Activated CD4-positive, alpha-beta T cell treated with anti-CD3 and anti-CD28 coated beads, Interleukin-2, Interleukin-4, amounts not matched to agents 100 ng/mL and 50 ng/mL, durations not matched to agents 16 hours and 8 hours (primary cell): ENCODE data around the gene DGKE.
A peak's percentile ranks its signal among the peaks of the same experiment; 100 is the strongest.

ENCODE experiments used
- DNase-seq: peaks from one replicate; pipeline ENCODE4 v3.0.0-alpha.2; 2020; ENCODE audit warnings: low spot score

DGKE gene

GRCh38 chr17:56850591-56850990 lies 16.6 kb downstream of the DGKE start:
- DNase-seq = no peak

DNA sequence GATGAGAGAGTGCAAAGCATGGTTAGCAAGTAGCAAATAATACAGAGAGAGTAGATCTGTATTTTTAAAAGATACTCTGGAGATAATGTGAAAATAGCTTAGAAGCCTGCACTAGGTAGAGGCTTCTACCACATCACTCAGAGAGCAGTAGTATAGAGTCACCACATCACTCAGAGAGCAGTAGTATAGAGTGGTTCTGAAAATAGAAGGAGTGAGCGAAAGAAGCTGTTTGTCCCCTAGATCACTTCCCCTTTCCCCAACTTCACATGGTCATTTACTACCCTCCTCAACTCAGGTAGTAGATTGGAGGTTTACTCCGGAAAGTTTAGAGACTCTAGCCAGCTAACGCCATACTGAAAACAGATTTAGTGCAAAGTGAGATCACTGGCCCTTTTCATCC lies 17.1 kb downstream of the DGKE start:
- no peak for DNase-seq

DNA sequence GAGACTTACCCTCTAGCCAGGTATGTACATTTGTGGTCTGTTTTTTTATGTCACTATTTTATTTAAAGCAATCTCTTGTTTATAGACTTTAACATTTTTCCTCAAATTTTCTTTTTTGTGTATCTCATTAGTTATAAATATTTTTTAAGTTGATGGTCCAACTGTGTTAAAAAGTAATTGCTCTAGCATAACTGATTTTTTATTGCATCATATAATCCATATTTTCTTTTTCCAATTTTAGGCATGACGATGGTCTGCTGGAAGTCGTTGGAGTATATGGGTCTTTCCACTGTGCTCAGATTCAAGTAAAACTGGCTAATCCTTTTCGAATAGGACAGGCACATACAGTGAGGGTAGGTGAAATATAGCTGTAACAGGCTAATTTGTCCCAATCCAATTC lies 27.9 kb downstream of the DGKE start:
- no peak for DNase-seq

DNA sequence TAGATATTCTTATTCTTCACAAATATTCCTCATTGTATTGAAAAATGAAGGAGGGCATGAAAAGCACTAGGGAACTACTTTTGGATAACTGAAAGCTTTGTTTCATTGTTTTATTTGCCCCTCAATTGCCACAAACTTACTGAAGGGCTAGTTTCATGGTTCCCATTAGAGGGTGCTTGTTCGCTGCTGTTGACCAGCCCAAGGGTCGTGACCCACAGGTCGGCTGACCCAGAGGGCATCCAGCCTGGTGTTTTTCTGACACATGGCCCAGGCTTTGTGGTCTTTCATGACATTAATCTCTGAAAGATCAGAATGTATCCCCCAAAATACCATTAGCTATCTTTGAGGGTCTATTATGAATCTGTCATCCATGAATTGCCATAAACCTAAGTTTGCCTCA lies 30.0 kb downstream of the DGKE start:
- no peak for DNase-seq

- DNase-seq = no peak
These were observed 32.1 kb downstream of the DGKE start for GRCh38 chr17:56866076-56866475.

- DNase-seq = no peak
These were observed 32.5 kb downstream of the DGKE start for GRCh38 chr17:56866496-56866895.

- no peak for DNase-seq
These were observed 34.0 kb downstream of the DGKE start for GRCh38 chr17:56867948-56868376.

DNA sequence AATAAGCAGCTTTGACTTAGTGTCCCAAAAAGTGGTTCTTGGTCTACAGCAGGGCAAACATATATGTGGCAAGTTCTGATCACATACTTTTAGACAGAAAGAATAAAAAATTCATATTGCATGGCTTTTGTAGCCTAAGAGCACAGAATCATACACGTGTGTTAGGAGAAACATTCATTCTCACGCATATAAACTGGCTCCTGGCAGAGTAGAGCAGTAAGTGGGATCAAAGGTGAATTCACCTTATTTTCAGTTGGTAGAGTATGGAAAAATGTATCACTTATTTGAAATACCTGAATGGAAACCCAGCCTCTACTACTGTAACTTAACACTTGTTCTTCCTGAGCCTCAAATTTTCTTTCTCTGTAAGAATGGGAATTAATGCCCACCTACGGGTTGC lies 34.8 kb downstream of the DGKE start:
- DNase-seq = no peak

DNA sequence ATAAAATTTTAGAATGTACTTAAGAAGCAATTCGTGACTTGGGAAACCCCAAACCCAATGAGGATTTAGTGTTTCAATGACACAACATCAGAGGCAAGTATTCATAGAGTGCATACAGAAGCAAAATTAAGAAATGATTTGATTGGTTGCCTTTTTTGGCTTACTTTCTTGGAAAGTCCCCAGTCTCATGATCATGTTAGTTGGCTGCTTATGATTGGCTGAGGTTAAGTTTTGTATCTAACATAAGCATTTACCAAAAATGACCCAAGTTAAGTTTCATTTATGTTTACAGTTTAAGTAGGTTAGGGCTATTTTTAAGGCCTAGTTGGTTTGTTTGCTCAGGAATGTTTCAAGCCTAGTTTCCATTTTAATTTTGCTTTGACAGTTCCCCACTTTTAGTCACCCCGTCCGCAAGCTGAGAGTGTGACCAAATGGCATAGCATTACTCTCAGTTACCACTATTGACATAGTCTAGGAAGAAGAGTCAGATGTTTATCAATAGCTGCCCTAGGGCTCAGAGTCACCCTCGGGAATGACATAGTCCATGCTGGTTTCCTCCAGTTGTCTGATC lies 36.2 kb downstream of the DGKE start:
- DNase-seq = peak; percentile 7

DNA sequence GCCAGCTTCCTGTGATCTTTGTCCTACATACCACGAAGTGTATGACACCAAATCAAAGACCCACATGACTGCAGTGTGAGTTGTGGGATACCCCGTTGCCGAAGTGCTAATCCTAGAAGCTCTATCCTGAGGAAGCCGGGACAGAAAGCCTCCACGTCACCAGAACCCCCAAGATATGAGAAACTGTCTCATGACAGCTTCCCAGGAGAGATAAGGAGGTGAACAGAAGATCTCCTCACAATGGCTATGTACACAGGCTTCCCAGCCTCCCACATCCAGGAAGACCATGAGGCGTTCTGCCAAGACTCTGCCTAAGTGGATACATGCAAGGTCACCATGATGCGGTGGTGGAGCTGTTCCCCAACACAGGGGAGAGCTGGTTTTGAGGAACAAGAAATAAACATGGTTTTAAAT lies 42.8 kb downstream of the DGKE start:
- no peak for DNase-seq

GRCh38 chr17:56879280-56879679 lies 45.3 kb downstream of the DGKE start:
- DNase-seq = no peak

DNA sequence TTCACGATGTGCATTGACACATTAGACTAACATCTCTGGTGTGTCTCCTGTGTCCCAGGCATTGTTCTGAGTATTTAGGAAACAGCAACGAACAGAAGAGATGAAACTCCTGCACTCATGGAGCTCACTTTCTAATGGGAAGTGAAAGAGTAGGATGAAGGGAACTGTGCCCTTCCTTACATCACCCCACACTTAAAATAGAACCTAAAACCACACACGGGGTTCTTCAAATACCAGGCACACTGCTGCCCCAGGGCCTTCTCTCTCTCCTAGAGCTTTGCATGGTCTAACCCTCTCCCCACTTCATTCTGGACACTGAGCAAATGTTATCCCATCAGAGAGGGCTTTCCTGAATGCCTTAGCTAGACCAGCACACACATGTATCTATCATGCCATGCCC lies 46.2 kb downstream of the DGKE start:
- no peak for DNase-seq

GRCh38 chr17:56880571-56880970 lies 46.6 kb downstream of the DGKE start:
- DNase-seq = no peak

DNA sequence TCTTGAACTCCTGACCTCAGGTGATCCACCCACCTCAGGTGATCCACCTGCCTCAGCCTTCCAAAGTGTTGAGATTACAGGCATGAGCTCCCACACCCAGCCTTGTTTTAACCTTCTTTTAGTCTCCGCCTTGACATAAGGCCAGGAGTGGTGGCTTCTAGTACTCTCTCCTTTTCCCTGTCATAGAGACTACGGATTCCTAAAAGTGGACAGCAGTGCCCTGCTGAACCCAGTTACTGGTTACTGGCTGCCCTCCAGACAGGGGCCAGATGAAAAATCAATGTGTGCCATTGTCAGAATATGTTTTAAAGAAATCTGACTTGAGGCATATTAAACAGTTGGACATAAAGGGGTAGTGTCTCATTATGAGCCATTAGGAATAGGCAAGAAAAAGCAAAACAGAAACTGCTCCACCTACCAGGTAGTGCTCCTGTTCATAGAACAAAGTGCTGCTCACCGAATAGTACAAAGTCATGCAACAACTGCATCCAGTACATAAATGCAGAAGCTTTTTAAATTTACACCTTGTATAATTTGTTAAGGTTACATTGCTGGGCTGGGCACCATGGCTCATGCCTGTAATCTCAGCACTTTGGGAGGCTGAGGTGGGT lies 47.8 kb downstream of the DGKE start:
- DNase-seq = no peak

- DNase-seq = no peak
These were observed 49.7 kb downstream of the DGKE start for GRCh38 chr17:56883616-56884015.

GRCh38 chr17:56884483-56885311 lies 50.7 kb downstream of the DGKE start:
- DNase-seq = no peak

- no peak for DNase-seq
These were observed 51.3 kb downstream of the DGKE start for GRCh38 chr17:56885312-56885657.

DNA sequence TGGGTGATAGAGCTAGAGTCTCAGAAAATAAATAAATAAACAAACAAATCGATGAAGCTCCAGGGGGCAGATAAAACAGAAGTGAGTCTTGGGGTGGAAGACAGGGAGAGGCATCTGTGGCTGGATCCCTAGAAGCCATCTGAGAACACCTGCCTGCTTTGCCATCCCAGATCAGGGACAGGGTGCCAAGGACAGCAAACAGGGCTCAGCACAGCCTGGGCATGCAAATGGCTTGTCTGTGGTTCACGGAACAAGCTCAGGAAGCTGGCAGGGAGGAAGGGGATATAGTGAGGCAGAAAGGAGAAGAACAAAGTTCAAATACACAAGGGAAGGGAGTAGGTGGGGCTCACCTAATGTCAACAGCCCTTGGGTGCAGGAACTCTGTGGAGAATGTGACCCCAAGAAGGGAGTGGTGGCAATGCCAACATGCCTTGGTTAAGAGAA lies 52.4 kb downstream of the DGKE start:
- DNase-seq = no peak

DNA sequence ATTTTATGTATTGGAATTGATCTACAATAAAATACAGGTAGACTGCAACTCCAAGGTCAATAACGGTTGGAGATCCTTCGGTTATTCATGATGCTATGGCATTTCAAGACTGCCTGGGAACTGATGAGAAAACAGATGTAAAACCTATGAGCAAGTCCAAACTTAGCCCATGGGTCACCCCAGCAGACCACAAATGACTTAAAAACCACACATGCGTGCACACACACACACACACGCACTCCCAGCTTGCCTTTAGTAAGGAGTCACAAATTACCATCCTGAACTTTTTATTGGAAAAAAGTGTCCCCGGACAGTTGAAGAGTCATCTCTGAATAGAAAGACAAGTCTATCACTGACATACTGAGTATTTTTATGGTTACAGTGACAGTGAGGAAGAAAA lies 53.2 kb downstream of the DGKE start:
- DNase-seq = no peak

GRCh38 chr17:56887552-56888467 lies 53.9 kb downstream of the DGKE start:
- DNase-seq = no peak

GRCh38 chr17:56890390-56890789 lies 56.4 kb downstream of the DGKE start:
- no peak for DNase-seq

GRCh38 chr17:56890906-56891674 lies 57.1 kb downstream of the DGKE start:
- no peak for DNase-seq
